Brain microvascular endothelial cell (primary cell): ENCODE data around the gene TMEM106C.

Experiments used
- DNase-seq: peaks from one replicate; pipeline ENCODE4 v3.0.0-alpha.2; 2020
- H3K27ac ChIP-seq: fragments of 250-450 bp; sonication (Bioruptor Pico); 2 replicates; pipeline ENCODE4 v1.5.1; 2020; ENCODE audit warnings: mild to moderate bottlenecking, moderate library complexity
- H3K27me3 ChIP-seq: fragments of 250-450 bp; sonication (Bioruptor Pico); replicated peaks from 2 replicates; pipeline ENCODE4 v1.5.1; 2020; ENCODE audit warnings: mild to moderate bottlenecking
- H3K36me3 ChIP-seq: fragments of 250-450 bp; sonication (Bioruptor Pico); replicated peaks from 2 replicates; pipeline ENCODE4 v1.5.1; 2020; ENCODE audit warnings: mild to moderate bottlenecking
- H3K4me3 ChIP-seq: 2 replicates; pipeline ENCODE4 v1.5.1; 2011; ENCODE audit warnings: low read depth, mild to moderate bottlenecking, control low read depth, low read length, moderate library complexity
- in situ Hi-C: cut with HindIII; loops from 2 replicates; pipeline ENCODE4 v1.10.0; 2017; ENCODE audit warnings: low sequenced_read_pairs, low pct_ligation_motif_present
- TF ChIP-seq, protein P1 (sequence below): IDR thresholded peaks from 2 replicates; pipeline ENCODE4 v1.5.1; 2011; ENCODE audit warnings: low read depth, mild to moderate bottlenecking, moderate library complexity, low read length, control low read depth, inconsistent platforms; ENCODE audit errors: missing control alignments

The TMEM106C gene

DNA sequence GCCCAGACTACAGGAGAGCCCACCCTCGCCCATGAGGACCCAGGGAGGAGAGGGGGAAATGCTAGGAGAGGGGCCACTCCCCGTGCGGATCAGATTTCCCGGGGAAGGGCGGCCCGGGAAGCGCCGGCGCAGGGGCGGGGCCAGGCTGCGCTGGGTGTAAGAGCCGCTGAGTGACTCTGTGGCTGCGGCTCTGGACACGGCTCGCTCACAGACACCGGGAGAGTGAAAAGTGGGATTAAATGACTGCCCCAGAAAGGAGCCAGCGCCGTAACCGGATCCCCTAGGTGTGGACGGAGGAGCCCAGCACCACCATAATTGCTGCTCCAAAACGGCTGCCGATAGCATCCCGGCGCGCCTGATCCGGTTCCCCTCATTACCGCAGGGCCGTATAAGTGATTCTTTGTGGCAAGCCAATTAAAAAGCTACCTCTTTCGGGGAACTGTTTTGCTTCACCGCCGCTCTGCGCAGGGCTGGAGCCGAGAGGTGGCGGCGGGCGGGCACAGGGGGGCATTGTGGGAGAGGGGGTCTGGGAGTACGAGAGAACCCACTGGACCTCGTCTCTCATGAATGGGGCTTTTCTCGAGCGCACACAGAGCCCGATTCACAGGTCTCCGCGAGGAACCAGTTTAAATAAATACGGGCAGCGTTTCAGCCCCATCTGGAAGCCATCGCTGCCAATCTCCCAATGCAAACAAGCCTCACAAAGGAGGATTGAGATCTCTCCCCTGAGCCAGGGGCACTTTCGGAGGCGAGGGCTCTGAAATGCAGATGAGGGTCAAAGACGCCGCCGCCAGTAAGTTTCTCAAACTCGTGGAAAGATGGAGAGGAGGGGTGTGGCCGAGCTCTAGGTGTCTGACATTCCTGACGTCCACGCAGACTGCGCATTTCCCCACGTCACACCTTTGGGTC lies 38.4 kb downstream of the TMEM106C start:
- H3K27me3 ChIP-seq, result peaks cover 43% of the 10 kb centered on the region

DNA sequence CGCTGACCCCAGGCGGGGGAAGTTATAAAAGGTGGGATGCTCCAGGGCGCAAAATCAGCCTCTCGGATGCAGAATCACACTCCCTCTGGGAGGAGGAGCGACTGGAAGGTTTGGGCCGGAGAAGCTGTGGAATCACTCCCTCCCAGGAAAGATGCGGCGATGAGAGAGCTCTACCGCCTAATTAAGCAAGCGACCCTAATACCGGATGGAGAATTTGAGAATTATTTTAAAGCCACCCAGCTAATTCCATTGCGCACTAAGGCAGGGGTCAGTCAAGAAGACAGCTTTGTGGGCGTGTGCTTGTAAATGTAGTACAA lies 39.0 kb downstream of the TMEM106C start:
- H3K27ac ChIP-seq, result no peak overlapping the region
- H3K27me3 ChIP-seq, result peaks cover 50% of the 10 kb centered on the region
- DNase-seq, result no peak
- H3K4me3 ChIP-seq, result peak overlapping the region; percentile 60
- no peaks in the 10 kb centered on the region for H3K36me3 ChIP-seq
- TF ChIP-seq, protein P1, sequence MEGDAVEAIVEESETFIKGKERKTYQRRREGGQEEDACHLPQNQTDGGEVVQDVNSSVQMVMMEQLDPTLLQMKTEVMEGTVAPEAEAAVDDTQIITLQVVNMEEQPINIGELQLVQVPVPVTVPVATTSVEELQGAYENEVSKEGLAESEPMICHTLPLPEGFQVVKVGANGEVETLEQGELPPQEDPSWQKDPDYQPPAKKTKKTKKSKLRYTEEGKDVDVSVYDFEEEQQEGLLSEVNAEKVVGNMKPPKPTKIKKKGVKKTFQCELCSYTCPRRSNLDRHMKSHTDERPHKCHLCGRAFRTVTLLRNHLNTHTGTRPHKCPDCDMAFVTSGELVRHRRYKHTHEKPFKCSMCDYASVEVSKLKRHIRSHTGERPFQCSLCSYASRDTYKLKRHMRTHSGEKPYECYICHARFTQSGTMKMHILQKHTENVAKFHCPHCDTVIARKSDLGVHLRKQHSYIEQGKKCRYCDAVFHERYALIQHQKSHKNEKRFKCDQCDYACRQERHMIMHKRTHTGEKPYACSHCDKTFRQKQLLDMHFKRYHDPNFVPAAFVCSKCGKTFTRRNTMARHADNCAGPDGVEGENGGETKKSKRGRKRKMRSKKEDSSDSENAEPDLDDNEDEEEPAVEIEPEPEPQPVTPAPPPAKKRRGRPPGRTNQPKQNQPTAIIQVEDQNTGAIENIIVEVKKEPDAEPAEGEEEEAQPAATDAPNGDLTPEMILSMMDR, result no peak
- in situ Hi-C loops, result no loop called here

More for the DNA sequence above, 38.4 kb downstream of the TMEM106C start:
- in situ Hi-C loops, result no loop called here
- peak; percentile 20 for DNase-seq
- no peaks in the 10 kb centered on the region for H3K36me3 ChIP-seq
- peak overlapping the region; percentile 60 for H3K4me3 ChIP-seq
- TF ChIP-seq, protein P1, result no peak
- no peak overlapping the region for H3K27ac ChIP-seq

DNA sequence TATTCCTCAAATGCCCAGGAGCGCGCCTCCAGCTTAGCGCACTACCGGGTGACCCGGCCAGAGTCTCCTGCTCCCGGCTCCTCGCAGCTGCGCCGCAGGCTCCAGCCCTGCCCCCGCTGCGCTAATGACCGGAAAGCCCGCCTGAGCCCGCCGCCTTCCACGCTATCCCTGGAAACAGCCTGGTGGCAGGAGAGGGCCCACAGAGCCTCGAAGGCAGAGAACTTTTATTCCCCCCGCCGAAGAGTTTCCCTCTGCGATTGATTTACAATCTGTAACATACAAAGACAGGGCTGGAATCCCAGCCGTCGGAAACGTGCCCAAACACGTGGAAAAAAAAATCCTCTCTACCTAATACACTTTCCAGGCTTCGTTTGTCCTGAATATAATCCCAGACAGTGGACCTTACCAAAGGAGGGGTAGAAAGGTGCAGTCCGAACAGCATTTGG lies 39.4 kb downstream of the TMEM106C start:
- TF ChIP-seq, protein P1, result no peak
- peak overlapping the region; percentile 60 for H3K4me3 ChIP-seq
- H3K27ac ChIP-seq, result no peak overlapping the region
- DNase-seq, result no peak
- H3K27me3 ChIP-seq, result peaks cover 54% of the 10 kb centered on the region
- in situ Hi-C loops, result no loop called here
- no peaks in the 10 kb centered on the region for H3K36me3 ChIP-seq

DNA sequence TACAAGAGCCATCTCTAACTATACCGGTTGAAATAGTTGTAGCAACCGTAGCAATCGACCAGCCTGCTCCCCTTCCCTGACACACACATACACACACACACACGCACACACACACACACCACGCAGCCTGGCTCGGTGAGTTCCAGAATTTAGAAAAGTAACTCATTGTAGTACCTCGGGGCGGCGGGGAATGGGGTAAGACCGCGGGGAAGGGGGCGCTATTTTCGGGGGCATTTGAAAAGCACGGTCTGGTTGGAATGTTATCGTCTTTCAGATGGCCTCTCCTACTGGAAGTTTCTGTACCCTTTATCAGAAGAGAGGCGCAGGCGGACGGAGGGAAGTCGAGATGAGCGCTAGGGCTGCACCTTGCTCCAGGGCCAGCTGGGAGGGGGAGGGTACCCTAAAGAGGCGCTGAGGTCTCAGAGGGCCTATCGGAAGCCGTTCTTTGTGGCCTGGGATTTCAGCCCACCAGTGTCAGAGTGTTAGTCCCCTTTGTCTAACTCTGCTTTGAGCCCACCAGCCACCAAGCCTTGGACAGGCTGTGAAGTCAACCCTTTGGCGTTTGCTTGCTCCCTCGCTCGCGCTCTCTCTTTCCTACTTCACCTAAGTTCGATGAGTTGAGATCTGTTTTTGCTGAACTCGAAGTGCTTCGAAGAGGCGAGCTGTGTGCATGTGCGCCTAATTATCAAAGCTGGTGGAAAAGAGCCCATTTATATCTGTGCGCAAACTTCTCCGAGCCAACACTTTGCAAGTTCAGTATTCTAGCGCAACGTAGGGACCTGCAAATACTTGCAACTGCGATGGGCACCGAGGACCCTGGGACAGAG lies 40.0 kb downstream of the TMEM106C start:
- Histone ChIP-seq H3K27me3 (peaks cover 54% of the 10 kb centered on the region), H3K36me3 (no peaks in the 10 kb centered on the region), H3K4me3 (no peak overlapping the region), H3K27ac (no peak overlapping the region)
- DNase-seq, result no peak
- in situ Hi-C loops, result no loop called here
- TF ChIP-seq, protein P1, result peak; percentile 5

DNA sequence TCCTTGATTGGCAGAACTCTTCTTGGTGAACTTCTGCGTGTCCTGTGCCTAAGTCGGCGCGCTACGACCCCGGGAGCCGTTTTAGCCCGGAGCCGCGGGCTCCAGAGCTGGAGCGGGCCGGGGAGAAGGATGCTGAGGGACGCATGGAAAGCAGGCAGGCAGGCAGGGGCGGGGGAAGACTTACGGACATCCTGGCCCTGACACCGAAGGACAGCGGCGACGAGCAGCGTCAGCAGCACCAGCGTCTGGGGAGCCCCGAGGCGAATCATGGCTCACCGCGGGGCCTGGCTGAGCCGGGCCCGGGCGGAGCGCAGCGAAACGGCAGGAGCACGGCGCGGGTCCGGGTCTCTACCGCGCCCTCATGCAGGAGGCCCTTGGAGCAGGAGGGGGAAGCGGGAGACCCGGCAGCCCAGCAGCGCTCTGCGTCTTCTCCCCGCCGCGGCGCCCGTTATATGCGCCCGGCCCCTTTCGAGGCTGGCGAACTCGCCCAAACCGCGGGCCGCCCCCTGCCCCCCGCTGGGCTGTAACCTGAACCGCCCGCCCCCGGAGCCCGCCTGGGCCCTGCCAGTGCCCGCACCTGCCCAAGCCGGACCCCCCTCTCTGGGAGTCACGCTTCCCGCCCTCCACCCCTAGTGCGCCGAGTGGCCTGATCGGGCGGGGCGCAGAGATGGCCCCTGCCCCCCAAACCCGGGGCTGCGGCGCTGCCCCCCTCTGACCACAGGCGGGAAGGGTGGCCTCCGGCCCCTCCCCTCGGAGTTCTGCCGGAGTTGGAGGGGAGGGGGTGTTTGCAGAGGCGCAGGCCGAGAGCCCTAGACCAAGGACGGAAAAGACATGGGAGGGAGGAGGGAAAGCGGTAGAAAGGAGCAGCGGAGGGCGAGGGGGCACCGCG lies 40.9 kb downstream of the TMEM106C start, which contains the start of gene COL2A1:
Gene COL2A1, minus strand, starts transcription at position 424 of the 889 bp plus-strand sequence. Its CDS starts 155 bp downstream, at position 269.
- DNase-seq, result no peak
- TF ChIP-seq, protein P1, result no peak
- H3K27me3 ChIP-seq, result peaks cover 54% of the 10 kb centered on the region
- in situ Hi-C loops, result no loop called here
- peak within 1 kb of the TSS; percentile 38 for H3K4me3 ChIP-seq
- no peak within 1 kb of the TSS for H3K27ac ChIP-seq
- H3K36me3 ChIP-seq, result no peaks in the 10 kb centered on the region
